Brain microvascular endothelial cell (primary cell): ENCODE measurements around the gene FRMD4B.

Experiments
- DNase-seq: peaks from one replicate; pipeline ENCODE4 v3.0.0-alpha.2; 2020
- H3K27ac ChIP-seq: fragments of 250-450 bp; sonication (Bioruptor Pico); 2 replicates; pipeline ENCODE4 v1.5.1; 2020; ENCODE audit warnings: mild to moderate bottlenecking, moderate library complexity
- H3K27me3 ChIP-seq: fragments of 250-450 bp; sonication (Bioruptor Pico); replicated peaks from 2 replicates; pipeline ENCODE4 v1.5.1; 2020; ENCODE audit warnings: mild to moderate bottlenecking
- H3K36me3 ChIP-seq: fragments of 250-450 bp; sonication (Bioruptor Pico); replicated peaks from 2 replicates; pipeline ENCODE4 v1.5.1; 2020; ENCODE audit warnings: mild to moderate bottlenecking
- H3K4me3 ChIP-seq: 2 replicates; pipeline ENCODE4 v1.5.1; 2011; ENCODE audit warnings: low read depth, mild to moderate bottlenecking, control low read depth, low read length, moderate library complexity
- in situ Hi-C: cut with HindIII; loops from 2 replicates; pipeline ENCODE4 v1.10.0; 2017; ENCODE audit warnings: low sequenced_read_pairs, low pct_ligation_motif_present
- TF ChIP-seq, protein P1 (sequence below): IDR thresholded peaks from 2 replicates; pipeline ENCODE4 v1.5.1; 2011; ENCODE audit warnings: low read depth, mild to moderate bottlenecking, moderate library complexity, low read length, control low read depth, inconsistent platforms; ENCODE audit errors: missing control alignments

Gene FRMD4B

DNA sequence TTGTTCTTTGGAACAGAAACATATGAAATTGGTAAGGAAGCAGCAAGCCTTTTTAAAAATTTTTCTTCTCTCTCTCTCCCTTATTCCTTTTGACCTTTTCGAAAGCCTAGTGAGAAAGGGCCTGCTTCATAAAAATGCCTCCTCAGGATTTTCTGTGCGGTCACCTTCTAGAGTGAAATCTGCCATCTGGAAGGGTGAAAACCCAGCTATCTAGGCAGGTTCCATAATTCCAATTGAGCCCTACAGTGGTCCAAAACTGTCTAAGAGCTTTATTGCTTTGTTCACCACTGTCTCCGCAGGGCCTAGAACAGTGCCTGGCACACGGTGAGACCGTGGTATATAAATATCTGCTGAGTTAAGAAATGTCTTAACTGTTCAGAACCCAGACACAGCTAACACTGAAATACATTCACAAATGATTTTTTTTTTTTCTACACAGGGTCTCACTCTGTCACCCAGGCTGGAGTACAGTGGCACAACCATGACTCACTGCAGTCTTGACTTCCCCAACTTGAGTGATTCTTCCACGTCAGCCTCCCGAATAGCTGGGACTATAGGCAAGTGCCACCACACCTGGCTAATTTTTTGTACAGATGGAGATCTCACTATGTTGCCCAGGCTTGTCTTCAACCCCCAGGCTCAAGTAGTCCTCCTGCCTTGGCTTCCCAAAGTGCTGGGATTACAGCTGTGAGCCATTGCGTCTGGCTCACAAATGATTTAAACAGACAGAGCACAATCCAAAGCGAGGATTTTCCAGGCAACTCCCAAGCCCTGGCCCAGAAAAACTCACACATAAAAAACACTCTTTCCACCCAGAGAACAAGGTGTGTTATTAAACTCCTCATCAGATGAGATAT is 64.4 kb downstream of the FRMD4B start:
- Histone ChIP-seq H3K27me3 (no peaks in the 10 kb centered on the region), H3K4me3 (no peak overlapping the region), H3K27ac (no peak overlapping the region), H3K36me3 (no peaks in the 10 kb centered on the region)
- in situ Hi-C loops, result loop anchor here (25.0 kb wide), 1 partner anchor 91 kb away; no protein-coding TSS in a partner anchor
- TF ChIP-seq, protein P1, sequence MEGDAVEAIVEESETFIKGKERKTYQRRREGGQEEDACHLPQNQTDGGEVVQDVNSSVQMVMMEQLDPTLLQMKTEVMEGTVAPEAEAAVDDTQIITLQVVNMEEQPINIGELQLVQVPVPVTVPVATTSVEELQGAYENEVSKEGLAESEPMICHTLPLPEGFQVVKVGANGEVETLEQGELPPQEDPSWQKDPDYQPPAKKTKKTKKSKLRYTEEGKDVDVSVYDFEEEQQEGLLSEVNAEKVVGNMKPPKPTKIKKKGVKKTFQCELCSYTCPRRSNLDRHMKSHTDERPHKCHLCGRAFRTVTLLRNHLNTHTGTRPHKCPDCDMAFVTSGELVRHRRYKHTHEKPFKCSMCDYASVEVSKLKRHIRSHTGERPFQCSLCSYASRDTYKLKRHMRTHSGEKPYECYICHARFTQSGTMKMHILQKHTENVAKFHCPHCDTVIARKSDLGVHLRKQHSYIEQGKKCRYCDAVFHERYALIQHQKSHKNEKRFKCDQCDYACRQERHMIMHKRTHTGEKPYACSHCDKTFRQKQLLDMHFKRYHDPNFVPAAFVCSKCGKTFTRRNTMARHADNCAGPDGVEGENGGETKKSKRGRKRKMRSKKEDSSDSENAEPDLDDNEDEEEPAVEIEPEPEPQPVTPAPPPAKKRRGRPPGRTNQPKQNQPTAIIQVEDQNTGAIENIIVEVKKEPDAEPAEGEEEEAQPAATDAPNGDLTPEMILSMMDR, result no peak
- DNase-seq, result no peak

DNA sequence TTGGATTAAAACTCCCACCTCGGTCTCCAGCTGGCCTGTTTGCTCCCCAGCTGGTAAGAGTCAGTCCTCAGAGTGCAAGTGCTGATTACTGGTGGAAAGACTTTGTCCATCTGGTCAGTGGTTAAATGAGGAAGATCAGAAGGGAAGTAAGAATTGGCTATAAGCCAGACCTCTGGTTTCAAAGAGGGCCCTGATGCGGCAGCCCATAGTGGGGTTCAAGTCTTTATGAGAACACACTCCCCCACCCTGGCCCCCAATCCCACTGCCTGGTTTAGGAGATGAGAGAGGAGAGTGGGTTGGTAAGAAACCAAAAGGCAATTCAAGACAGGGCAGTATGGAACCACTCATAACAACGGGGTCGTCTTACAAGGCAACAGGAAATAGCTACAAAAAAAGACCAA is 65.0 kb downstream of the FRMD4B start:
- TF ChIP-seq, protein P1, result no peak
- DNase-seq, result no peak
- no peak overlapping the region for H3K4me3 ChIP-seq
- H3K27ac ChIP-seq, result no peak overlapping the region
- H3K27me3 ChIP-seq, result no peaks in the 10 kb centered on the region
- H3K36me3 ChIP-seq, result no peaks in the 10 kb centered on the region
- in situ Hi-C loops, result loop anchor here (25.0 kb wide), 1 partner anchor 91 kb away; no protein-coding TSS in a partner anchor

DNA sequence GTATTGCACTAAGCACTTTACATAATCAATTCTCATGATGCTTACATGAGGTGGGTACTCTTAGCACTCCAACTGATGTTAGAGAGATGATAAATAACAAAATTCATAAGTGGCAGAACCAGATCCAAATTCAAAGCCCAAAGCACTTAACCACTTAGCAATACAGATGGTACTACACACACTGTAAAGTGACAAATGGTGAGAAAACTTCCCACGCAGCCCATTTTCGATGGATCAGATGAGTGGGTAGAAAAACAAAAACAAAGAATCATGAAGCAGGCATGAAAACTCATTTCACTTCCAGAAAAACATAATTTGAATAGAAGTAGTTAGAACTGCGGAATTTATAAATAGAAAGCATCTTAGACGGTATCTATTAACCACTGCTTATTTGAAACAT is 66.2 kb downstream of the FRMD4B start:
- in situ Hi-C loops, result loop anchor here (25.0 kb wide), 1 partner anchor 93 kb away; no protein-coding TSS in a partner anchor
- no peaks in the 10 kb centered on the region for H3K36me3 ChIP-seq
- H3K27me3 ChIP-seq, result no peaks in the 10 kb centered on the region
- H3K4me3 ChIP-seq, result no peak overlapping the region
- no peak overlapping the region for H3K27ac ChIP-seq
- TF ChIP-seq, protein P1, result no peak
- no peak for DNase-seq

DNA sequence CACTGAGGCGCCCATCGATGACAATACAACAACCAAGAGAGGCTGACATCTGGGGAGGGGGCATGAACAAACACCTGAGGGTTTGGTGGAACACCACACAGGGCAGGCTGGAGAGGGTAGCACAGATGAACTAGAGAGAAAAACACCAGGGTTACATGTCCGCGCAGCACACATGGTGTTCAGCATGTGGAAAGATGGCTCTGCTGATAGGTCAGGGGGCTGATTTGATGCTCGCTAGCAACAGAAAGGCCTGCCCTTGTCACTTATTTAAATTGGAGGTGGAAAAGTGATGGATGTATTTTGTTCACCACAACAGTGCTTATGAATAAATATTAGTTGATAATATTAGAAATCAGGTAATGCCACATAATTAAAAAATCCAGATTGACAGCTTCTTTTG is 67.5 kb downstream of the FRMD4B start:
- Histone ChIP-seq H3K4me3 (no peak overlapping the region), H3K36me3 (no peaks in the 10 kb centered on the region), H3K27me3 (no peaks in the 10 kb centered on the region), H3K27ac (no peak overlapping the region)
- in situ Hi-C loops, result loop anchor here (25.0 kb wide), 1 partner anchor 94 kb away; no protein-coding TSS in a partner anchor
- TF ChIP-seq, protein P1, result no peak
- DNase-seq, result no peak

DNA sequence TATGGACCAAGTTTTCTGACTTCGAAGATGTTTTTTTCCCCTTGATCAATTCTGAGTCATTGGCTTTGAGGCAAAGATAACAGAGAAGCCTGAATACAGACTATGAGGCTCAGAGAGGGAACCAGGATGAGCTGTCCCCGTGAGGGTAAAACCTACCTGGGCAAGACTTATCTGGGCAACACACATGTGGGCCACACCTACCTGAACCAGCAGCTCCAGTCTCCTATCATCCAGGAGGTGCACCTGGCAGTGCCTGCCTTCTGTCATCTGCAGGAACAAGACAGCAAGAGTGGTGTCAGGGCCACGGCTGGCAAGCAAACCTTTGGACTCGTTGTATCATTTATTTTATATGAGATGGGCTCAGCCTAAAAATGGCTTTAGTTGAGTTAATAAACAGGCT is 72.6 kb downstream of the FRMD4B start:
- no peak for DNase-seq
- Histone ChIP-seq H3K27ac (no peak overlapping the region), H3K36me3 (no peaks in the 10 kb centered on the region), H3K4me3 (no peak overlapping the region), H3K27me3 (no peaks in the 10 kb centered on the region)
- TF ChIP-seq, protein P1, result no peak
- in situ Hi-C loops, result loop anchor here (25.0 kb wide), 1 partner anchor 99 kb away; no protein-coding TSS in a partner anchor
